HG02798 (cell line): ENCODE results near the gene PLK5.
"Not testable (repeated sequence)": the region's sequence is repeated elsewhere in the genome, so short reads cannot be mapped to it uniquely, and the experiment has no call there.

Experiments used
- ATAC-seq: cut with Tn5 transposase; IDR thresholded peaks from one replicate; pipeline ENCODE4 v1.9.1; 2021; ENCODE audit warnings: mild to moderate bottlenecking; ENCODE audit not compliant: unreplicated experiment, poor library complexity

The PLK5 gene

DNA sequence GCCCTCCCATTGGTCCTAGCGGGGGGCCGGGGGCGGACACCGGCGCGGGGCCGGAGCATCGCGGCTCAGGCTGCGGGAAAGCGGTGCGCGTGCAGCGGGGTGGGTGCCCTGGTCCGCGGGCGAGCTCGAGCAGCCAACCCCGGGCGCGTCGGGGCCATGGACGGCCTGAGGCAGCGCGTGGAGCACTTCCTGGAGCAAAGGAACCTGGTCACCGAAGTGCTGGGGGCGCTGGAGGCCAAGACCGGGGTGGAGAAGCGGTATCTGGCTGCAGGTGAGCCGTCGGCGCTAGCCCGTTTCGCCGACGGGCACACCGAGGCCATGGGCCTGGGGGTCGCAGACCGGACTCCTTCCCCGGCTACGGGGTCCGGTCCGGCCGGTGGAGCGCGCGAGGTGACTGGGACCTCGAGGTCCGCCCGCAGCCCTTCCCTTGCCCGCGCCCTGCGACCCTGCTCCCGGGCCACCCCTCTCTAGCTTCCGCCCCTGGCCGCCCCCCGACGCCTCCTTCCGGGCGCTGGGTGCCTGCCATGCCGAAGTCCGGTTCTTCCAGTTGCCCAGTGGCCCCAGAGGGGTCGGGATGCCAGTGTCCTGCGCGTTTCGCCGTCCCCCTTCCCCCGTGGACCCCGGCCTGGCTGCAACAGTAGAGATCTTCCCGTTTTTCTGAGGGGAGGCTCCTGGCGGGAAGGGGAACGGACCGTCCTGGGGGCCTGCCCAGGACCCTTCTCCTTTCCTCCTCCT is 32.6 kb upstream of the PLK5 start, which contains the start of gene REEP6:
REEP6 (plus strand) TSS at position 68 of the 735 bp plus-strand sequence; CDS start at position 157, 89 bp downstream.
- ATAC-seq = no peak

- no peak for ATAC-seq
These were observed 32.1 kb upstream of the PLK5 start for GRCh38 chr19:1491849-1492170.

- ATAC-seq = no peak
These were observed 31.3 kb upstream of the PLK5 start for GRCh38 chr19:1492474-1493006.

DNA sequence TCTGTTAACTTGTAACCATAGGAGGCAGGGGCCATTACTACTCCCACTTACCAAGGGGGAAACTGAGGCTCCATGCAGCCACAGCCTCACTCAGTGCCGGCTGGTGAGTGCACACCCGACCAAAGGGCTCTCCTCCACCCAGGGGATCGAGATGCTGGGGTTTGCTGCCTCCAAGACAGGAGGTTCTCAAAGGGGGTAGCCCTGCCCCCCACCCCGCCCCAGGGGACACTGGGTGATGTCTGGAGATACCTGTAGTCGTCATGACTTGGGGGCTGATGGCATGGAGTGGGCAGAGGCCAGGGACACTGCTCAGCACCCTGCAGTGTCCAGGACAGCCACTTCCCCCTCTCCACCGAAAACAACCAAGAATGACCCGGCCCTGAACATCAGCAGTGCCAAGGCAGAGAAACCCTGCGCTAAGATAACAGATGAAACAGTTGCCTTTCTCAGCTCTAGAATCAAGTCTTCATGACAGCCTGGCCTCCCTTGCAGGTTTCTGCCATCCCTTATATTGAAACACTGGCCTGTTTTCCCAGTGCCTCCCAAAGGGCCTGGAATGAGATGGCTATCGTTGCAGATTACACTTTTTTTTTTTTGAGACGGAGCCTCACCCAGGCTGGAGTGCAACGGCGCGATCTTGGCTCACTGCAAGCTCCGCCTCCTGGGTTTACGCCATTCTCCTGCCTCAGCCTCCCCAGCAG is 29.6 kb upstream of the PLK5 start:
- ATAC-seq = no peak

GRCh38 chr19:1495051-1495798 is 28.7 kb upstream of the PLK5 start:
- no peak for ATAC-seq

DNA sequence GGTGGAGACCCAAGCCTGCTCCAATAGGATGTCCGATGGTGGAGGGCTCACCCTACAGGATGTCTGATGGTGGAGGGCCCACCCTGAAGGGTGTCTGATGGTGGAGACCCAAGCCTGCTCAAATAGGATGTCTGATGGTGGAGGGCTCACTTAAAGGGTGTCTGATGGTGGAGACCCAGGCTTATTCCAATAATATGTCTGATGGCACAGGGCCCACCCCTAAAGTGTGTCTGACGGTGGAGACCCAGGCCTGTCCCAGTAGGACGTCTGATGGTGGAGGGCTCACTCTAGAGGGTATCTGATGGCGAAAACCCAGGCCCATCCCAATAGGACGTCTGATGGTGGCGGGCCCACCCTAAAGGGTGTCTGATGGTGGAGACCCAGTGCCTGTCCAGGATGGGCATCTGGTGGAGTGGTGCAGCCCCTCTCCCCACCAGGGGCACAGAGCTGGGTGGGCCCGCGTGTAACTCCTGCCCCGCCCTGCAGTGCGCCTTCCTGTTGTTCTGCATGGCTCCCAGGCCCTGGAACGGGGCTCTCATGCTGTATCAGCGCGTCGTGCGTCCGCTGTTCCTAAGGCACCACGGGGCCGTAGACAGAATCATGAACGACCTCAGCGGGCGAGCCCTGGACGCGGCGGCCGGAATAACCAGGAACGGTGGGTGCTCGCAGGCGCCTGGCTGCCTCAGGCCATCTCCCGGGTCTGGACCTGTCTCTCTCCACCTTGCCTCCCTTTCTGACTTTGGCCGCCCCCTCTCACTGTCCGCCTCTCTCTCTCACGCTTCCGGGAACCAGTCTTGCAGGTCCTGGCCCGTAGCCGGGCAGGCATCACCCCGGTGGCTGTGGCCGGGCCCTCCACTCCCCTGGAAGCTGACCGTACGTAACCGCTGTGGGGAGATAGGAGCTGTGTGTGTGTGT is 27.8 kb upstream of the PLK5 start:
- ATAC-seq = no peak

DNA sequence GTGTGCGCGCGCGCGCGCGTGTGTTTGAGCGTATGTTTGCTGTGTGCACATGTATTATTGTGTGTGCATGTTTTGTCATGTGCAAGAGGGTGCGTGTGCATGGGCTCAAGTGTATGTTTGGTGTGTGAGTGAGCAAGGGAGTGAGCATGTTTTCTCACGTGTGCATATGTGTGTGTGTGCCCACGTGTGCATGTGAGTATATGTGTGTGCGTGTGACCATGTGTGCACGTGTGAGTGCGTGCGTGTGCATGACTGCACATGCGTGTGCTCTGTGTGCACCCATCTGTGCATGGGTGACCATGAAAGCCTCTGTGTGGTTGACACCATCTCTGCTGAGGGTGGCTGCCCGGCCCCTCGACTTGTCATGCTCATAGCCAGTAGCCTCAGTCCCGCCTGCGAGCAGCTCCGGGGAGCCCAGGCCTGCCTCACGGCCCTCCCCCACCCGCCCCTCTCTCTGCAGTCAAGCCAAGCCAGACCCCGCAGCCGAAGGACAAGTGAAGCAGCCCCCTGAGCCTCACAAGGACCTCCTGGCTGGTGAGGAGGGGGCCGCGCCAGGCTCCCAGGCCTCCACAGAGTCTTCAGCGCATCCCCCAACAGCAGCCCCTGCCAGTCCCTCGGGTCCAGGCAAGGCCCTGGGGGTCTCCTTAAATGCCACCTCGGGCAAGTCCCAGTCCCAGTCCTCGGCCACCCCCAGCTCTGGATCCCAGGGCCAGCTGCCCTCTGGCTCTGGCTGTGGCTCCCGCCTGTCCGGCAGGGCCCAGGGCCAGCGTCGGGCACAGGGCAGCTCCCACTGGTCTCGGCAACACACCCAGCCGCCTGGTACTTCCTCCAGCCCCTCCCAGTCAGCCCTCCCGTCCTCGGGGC is 26.9 kb upstream of the PLK5 start:
- no peak for ATAC-seq

DNA sequence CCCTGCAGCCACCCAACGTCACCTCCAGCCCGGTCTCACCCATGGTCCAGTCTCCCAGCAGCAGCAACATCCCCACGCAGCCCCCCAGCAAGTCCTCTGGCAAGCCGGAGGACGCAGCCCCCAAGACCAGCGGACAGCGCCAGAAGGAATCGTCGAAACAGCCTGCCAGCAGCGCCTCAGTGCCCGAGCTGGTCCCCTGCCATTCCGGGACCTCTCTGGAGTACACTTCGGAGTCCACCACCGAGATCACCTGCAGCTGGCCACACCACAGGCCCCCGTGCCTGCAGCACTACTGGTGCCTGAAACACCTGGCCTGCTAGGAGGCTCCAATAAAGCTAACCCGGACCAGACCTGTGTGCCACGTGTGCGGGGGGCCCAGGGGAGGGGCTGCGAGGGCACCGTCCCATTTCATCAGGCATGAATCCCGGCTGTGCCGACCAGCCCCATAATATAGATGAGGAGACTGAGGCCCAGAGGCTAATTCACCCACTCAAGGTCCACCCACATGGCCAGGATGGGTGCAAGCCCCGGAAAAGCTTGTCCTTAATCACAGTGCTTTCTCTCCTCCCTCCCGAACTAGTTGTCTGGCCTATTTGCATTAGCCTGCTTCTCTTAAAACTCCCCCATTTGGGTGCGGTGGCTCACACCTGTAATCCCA is 26.2 kb upstream of the PLK5 start:
- ATAC-seq = no peak

DNA sequence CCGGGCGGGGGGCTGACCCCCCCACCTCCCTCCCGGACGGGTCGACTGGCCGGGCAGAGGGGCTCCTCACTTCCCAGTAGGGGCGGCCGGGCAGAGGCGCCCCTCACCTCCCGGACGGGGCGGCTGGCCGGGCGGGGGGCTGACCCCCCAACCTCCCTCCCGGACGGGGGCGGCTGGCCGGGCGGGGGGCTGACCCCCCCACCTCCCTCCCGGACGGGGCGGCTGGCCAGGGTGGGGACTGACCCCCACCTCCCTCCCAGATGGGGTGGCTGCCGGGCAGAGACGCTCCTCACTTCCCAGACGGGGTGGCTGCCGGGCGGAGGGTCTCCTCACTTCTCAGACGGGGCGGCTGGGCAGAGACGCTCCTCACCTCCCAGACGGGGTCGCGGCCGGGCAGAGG is 24.6 kb upstream of the PLK5 start:
- not testable (repeated sequence) for ATAC-seq

GRCh38 chr19:1501200-1501595 is 22.7 kb upstream of the PLK5 start:
- no peak for ATAC-seq

DNA sequence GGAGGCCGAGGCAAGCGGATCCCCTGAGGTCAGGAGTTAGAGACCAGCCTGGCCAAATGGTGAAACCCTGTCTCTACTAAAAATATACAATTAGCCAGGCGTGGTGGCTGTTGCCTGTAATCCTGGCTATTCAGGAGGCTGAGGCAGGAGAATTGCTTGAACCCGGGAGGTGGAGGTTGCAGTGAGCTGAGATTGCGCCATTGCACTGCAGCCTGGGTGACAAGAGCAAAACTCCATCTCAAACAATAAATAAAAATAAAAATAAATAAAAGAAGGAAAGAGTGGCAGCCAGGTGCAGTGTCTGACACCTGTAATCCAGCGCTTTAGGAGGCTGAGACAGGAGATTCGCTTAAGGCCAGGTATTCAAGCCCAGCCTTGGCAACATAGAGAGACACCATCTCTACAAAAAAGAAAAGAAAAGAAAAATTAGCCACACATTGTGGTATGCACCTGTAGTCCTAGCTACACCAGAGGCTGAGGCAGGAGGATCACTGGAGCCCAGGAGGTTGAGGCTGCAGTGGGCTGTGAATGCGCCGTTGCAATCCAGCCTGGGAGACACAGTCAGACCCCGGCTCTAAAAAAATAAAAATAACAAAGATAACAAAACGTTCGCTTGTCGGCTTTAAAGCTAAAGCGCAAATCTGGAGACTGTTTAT is 21.3 kb upstream of the PLK5 start:
- ATAC-seq = no peak

GRCh38 chr19:1503089-1503924 is 20.6 kb upstream of the PLK5 start:
- ATAC-seq = no peak

DNA sequence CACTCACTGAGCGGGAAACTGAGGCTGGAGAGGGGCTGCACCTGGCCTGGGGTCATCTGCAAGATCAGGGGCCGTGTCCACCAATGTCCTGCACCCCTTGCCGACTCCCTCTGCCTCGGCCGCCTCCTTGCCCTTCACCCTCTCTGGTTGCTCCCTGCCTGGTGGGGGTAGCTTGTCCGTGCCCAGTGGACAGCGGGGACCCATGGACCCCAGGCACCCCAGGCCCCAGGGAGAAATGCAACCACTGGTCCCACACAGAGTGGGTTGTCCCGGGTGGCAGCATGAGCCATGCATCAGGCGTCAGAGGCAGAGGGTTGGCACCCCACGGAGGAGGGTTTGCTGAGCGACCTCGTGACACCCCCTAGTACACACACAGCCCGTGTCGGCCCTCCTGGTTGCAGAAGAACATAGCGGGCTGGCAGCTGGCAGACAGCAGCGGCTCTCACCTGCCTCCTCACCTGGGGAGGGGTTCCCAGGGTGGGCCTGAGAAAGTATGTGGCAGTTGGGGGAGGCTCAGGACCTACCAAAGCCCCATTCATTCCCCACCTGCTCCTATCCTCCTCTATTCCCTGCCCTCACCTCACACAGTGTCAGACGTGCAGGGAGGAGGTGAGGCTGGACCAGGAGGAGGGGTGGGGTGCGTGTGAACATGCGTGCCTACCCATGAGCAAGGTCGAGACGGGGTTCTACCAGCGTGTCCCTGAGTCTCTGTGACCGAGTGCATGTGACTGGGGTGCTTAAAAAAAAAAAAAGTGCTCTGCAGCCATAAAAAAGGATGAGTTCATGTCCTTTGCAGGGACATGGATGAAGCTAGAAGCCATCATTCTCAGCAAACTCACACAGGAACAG is 19.7 kb upstream of the PLK5 start:
- no peak for ATAC-seq

- no peak for ATAC-seq
These were observed 18.9 kb upstream of the PLK5 start for GRCh38 chr19:1505012-1505411.

GRCh38 chr19:1505991-1506881 is 17.6 kb upstream of the PLK5 start:
- ATAC-seq = no peak
